Measurements from ENCODE around the gene FBLN2. TPM values are rescaled to one million over a fixed set of nuclear protein-coding genes. Genes with fewer than 3 reads are reported as not detected.

FBLN2 gene
- total RNA-seq, 4 donors from 2014 or later: 130 to 244 (median 136) TPM

DNA sequence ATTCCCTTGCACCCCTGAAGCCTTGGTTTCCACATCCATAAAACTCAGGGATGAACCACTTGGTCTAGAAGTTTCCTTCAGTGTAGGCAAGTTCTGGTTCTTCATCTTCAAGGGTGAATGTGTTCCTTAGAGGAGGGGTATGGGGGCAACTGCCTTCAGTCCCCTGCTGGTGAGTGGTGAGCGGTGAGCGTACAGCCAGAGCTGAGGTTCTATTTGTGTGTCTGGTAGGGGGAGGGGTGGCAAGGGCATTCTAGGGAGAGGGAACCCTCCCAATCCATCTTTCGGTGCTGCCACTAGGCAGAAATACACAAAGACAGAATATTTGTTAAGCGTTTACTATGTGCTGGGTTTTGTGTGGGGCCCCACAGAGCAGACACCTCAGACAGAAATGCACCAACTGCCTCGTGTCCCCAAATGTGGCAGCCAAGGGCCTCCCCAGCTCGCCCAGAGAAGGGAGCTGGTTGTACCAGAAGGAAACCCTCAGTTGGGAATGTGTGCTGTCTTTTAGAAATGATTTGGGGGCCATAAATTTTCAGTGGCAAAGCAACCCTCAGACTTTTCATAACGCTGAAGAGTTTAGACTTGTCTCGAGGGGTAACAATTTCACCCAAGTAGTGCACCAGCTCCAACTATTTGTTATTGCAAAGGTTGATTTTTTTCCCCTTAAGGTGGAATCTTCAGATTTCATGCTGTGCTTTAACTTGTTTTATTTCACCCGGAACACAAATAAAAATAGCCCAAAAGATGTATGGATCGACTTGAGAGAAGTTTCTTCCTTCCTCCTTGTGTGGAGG is 137.6 kb downstream of the FBLN2 start:
- TF ChIP-seq POLR2AphosphoS5 (IDR thresholded peaks at IDR 0.05) (no peak), POLR2A (IDR thresholded peaks at IDR 0.05; ENCODE audit: low read depth) (no peak), EP300 (IDR thresholded peaks at IDR 0.05) (no peak)
- TF ChIP-seq, protein P1, sequence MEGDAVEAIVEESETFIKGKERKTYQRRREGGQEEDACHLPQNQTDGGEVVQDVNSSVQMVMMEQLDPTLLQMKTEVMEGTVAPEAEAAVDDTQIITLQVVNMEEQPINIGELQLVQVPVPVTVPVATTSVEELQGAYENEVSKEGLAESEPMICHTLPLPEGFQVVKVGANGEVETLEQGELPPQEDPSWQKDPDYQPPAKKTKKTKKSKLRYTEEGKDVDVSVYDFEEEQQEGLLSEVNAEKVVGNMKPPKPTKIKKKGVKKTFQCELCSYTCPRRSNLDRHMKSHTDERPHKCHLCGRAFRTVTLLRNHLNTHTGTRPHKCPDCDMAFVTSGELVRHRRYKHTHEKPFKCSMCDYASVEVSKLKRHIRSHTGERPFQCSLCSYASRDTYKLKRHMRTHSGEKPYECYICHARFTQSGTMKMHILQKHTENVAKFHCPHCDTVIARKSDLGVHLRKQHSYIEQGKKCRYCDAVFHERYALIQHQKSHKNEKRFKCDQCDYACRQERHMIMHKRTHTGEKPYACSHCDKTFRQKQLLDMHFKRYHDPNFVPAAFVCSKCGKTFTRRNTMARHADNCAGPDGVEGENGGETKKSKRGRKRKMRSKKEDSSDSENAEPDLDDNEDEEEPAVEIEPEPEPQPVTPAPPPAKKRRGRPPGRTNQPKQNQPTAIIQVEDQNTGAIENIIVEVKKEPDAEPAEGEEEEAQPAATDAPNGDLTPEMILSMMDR (IDR thresholded peaks at IDR 0.05): no peak
- no peak overlapping the region for H3K27ac ChIP-seq (replicated peaks in 1 of 4)
- DNase-seq (ENCODE audit: extremely low spot score): no peak
- WGBS: 58% methylated on average over 10 of the region's 10 CpGs
- H3K4me1 ChIP-seq: no peaks in the 10 kb centered on the region
- intact Hi-C loops (cut with DNase I): no loop called here
- H3K4me3 ChIP-seq: no peak overlapping the region
- H3K36me3 ChIP-seq: no peaks in the 10 kb centered on the region
- H3K27me3 ChIP-seq: peaks cover 0 to 46% (median 0%) of the 10 kb centered on the region in 4 donors
- no peaks in the 10 kb centered on the region for H3K9me3 ChIP-seq

DNA sequence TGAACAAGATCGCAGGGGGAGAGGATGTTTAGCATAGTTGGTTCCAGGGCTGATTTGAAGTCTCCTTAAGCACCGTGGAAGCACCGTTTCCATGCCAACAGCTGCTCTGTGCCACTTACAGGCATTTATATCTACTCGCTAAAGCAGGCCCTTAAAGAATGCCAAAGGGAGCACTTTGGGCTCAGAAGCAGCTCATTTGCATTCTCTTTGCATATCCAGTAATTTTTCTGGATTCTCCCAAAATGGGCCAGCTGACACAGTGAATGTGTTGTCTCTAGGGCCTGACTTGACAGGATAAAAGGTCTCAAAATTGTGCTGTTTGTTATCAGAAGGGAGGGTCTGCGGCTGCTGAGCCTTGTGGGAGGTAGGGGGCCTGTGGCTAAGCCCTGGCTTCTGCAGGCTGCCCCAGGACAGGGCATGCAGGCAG is 138.6 kb downstream of the FBLN2 start:
- no peaks in the 10 kb centered on the region for H3K4me1 ChIP-seq
- no peak for TF ChIP-seq EP300 (IDR thresholded peaks at IDR 0.05)
- no peak for TF ChIP-seq POLR2A (IDR thresholded peaks at IDR 0.05; ENCODE audit: low read depth)
- TF ChIP-seq, protein P1 (IDR thresholded peaks at IDR 0.05): no peak
- no peak for TF ChIP-seq POLR2AphosphoS5 (IDR thresholded peaks at IDR 0.05)
- peaks cover 0 to 5% (median 0%) of the 10 kb centered on the region in 4 donors for H3K9me3 ChIP-seq
- DNase-seq (ENCODE audit: extremely low spot score): no peak
- WGBS: 18% methylated on average over 4 of the region's 5 CpGs
- no peak overlapping the region for H3K4me3 ChIP-seq
- H3K36me3 ChIP-seq: no peaks in the 10 kb centered on the region
- intact Hi-C loops (cut with DNase I): no loop called here
- H3K27ac ChIP-seq (replicated peaks in 1 of 4): no peak overlapping the region
- peaks cover 0 to 40% (median 0%) of the 10 kb centered on the region in 4 donors for H3K27me3 ChIP-seq

Other genes with a start within 250 kb of the FBLN2 start
- gene NUP210, start 128.8 kb upstream of the FBLN2 start, total RNA-seq: 1 to 10 TPM; 2.5 to 5.2 (median 4.2) TPM
- 10 to 100 TPM; 15.8 to 41.0 (median 32.2) TPM for gene HDAC11, start 68.8 kb upstream of the FBLN2 start, total RNA-seq

All from esophagus muscularis mucosa (tissue), 4 donors.